Pancreas (tissue), 10 donors: ENCODE measurements around the gene LTBP1. TPM values are rescaled to one million over a fixed set of nuclear protein-coding genes. Genes with fewer than 3 reads are reported as not detected.
"Not testable (repeated sequence)": the region's sequence is repeated elsewhere in the genome, so short reads cannot be mapped to it uniquely, and the experiment has no call there.

Experiments
- ATAC-seq, 4 donors: fragments of 200-7000 bp; cut with Tn5 transposase; one replicate each; pipeline versions ENCODE4 v1.8.0 to v1.9.1; 2020; ENCODE audit warnings: mild to moderate bottlenecking in 4 of 4, moderate library complexity in 4 of 4
- DNase-seq, 6 donors: peaks; one replicate each; pipeline ENCODE4 v3.0.0-alpha.2; 2020
- FAIRE-seq: peaks from 2 replicates; lab custom pipeline; 2012; peaks lifted over from hg19 to GRCh38; lab: Jason Lieb, UNC
- H3K27ac ChIP-seq, 4 donors: fragments of 200-600 bp; sonication (generic); 1 replicate in 3 of 4; 2 replicates in 1 of 4; pipeline versions ENCODE4 v1.5.0 to v1.8.0; 2020
- H3K27me3 ChIP-seq, 4 donors: fragments of 200-600 bp; one replicate each; pipeline ENCODE4 v1.8.0; 2021
- H3K36me3 ChIP-seq, 3 donors: fragments of 200-600 bp; sonication (generic) in 1 of 3; one replicate each; pipeline versions ENCODE4 v1.5.0 to v1.8.0; 2020 to 2021
- H3K4me1 ChIP-seq, 3 donors: fragments of 200-600 bp; one replicate each; pipeline ENCODE4 v1.8.0; 2021
- H3K4me3 ChIP-seq, 4 donors: fragments of 200-600 bp; sonication (generic) in 2 of 4; one replicate each; pipeline versions ENCODE4 v1.5.0 to v1.8.0; 2020 to 2021
- H3K9me3 ChIP-seq, 4 donors: fragments of 200-600 bp; one replicate each; pipeline ENCODE4 v1.8.0; 2021
- CTCF ChIP-seq, 4 donors: fragments of 200-600 bp; sonication (generic) in 3 of 4; IDR thresholded peaks; one replicate each; pipeline versions ENCODE4 v1.5.0 to v1.8.0; 2021; ENCODE audit warnings: antibody characterized with exemption in 4 of 4
- WGBS, 2 donors: extraction: QIAGEN DNeasy Blood & Tissue Kit; methylation state at CpG; one replicate each; pipeline ENCODE4 v1.1.7; 2013; 5-methylcytosine and 5-hydroxymethylcytosine counted together
- intact Hi-C, 3 donors: fragments of 100-400 bp; cut with DNase I; formaldehyde crosslinking; loops; one replicate each; pipeline versions ENCODE4 v1.11.1 to v1.14.2; 2022
- polyA plus RNA-seq, 2 donors: library from polyadenylated mRNA; stranded (reverse); fragments of 200-250 nt; gene quantifications; one replicate each; pipeline ENCODE4 v1.2.3, GENCODE V29; 2013
- total RNA-seq, 6 donors: library from RNA; stranded (reverse); fragmentation: NEBNext Ultra II Directional in 4 of 6; extraction: Animal tissue kit (Norgen Biotek cat#: 25700) in 4 of 6; gene quantifications; one replicate each; pipeline versions ENCODE4 v1.2.1 to v1.2.4, GENCODE V29; 2021 to 2023
- donor health status: healthy with polysubstance abuse.
- donor health status: DM: no; HTN: no; CAD: no; lungs with moderate emphysema.
- donor health status: DM: no; HTN: no; CAD: no.
- donor health status: control.
- donor health status: control.
- donor health status: Bipolar disorder and iron deficiency.
- donor health status: DM: yes; HTN: yes; CAD: no.
- donor health status: DM: no; HTN: no; CAD: no.
- donor health status: DM: no; HTN: no; CAD: no.
- donor health status: DM: yes; HTN: yes; CAD: no.

Gene LTBP1
- total and polyA plus RNA-seq, 8 donors = 0.83 to 21.2 (median 2.6) TPM

GRCh38 chr2:33168425-33168824 is 221.7 kb downstream of the LTBP1 start:
- no peaks in the 10 kb centered on the region for H3K9me3 ChIP-seq
- H3K27ac ChIP-seq = no peak overlapping the region
- intact Hi-C loops = no loop called here
- no peaks in the 10 kb centered on the region for H3K4me1 ChIP-seq
- H3K27me3 ChIP-seq = no peaks in the 10 kb centered on the region
- DNase-seq (no peak), ATAC-seq (no peak), FAIRE-seq (no peak)
- no peak overlapping the region for H3K4me3 ChIP-seq
- H3K36me3 ChIP-seq = no peaks in the 10 kb centered on the region
- no peak for TF ChIP-seq CTCF (IDR thresholded peaks at IDR 0.05)

GRCh38 chr2:33168922-33169321 is 222.2 kb downstream of the LTBP1 start:
- H3K9me3 ChIP-seq = no peaks in the 10 kb centered on the region
- H3K36me3 ChIP-seq = no peaks in the 10 kb centered on the region
- H3K27ac ChIP-seq = no peak overlapping the region
- no peaks in the 10 kb centered on the region for H3K27me3 ChIP-seq
- DNase-seq (no peak), FAIRE-seq (no peak), ATAC-seq (no peak)
- H3K4me3 ChIP-seq = no peak overlapping the region
- intact Hi-C loops = no loop called here
- TF ChIP-seq CTCF (IDR thresholded peaks at IDR 0.05) = no peak
- H3K4me1 ChIP-seq = no peaks in the 10 kb centered on the region
- WGBS, 2 donors = 79 to 83% methylated on average over 4 of the region's 4 CpGs

GRCh38 chr2:33170251-33170650 is 223.5 kb downstream of the LTBP1 start:
- H3K4me3 ChIP-seq, FAIRE-seq, ATAC-seq, H3K27ac ChIP-seq, H3K4me1 ChIP-seq, H3K9me3 ChIP-seq, H3K36me3 ChIP-seq, H3K27me3 ChIP-seq, intact Hi-C loops, DNase-seq: not testable (repeated sequence)
- WGBS, 2 donors = 83 to 88% methylated on average over 6 to 9 of the region's 16 CpGs

- Histone ChIP-seq H3K27ac (no peak overlapping the region), H3K9me3 (no peaks in the 10 kb centered on the region), H3K4me3 (no peak overlapping the region), H3K27me3 (no peaks in the 10 kb centered on the region), H3K36me3 (no peaks in the 10 kb centered on the region), H3K4me1 (no peaks in the 10 kb centered on the region)
- FAIRE-seq = no peak
- 0 to 47% methylated on average over 1 of the region's 1 CpG for WGBS, 2 donors
- intact Hi-C loops = no loop called here
- DNase-seq = no peak
- TF ChIP-seq CTCF (IDR thresholded peaks at IDR 0.05) = no peak
- ATAC-seq = no peak
Observed at GRCh38 chr2:33177627-33178026, 230.9 kb downstream of the LTBP1 start.

- H3K9me3 ChIP-seq = no peaks in the 10 kb centered on the region
- TF ChIP-seq CTCF (IDR thresholded peaks at IDR 0.05) = no peak
- WGBS, 2 donors = 93 to 97% methylated on average over 5 of the region's 5 CpGs
- H3K27me3 ChIP-seq = no peaks in the 10 kb centered on the region
- no peak overlapping the region for H3K27ac ChIP-seq
- DNase-seq (no peak), FAIRE-seq (no peak), ATAC-seq (no peak)
- no peaks in the 10 kb centered on the region for H3K4me1 ChIP-seq
- intact Hi-C loops = no loop called here
- H3K4me3 ChIP-seq = no peak overlapping the region
- no peaks in the 10 kb centered on the region for H3K36me3 ChIP-seq
Observed at GRCh38 chr2:33178209-33178608, 231.5 kb downstream of the LTBP1 start.

GRCh38 chr2:33180915-33181314 is 234.2 kb downstream of the LTBP1 start:
- 69 to 77% methylated on average over 5 of the region's 5 CpGs for WGBS, 2 donors

More at GRCh38 chr2:33180915-33181314, 234.2 kb downstream of the LTBP1 start:
- no peaks in the 10 kb centered on the region for H3K36me3 ChIP-seq
- ATAC-seq = no peak
- TF ChIP-seq CTCF (IDR thresholded peaks at IDR 0.05) = no peak
- intact Hi-C loops = no loop called here
- H3K27me3 ChIP-seq = no peaks in the 10 kb centered on the region
- no peak for FAIRE-seq
- no peaks in the 10 kb centered on the region for H3K9me3 ChIP-seq
- no peak overlapping the region for H3K4me3 ChIP-seq
- H3K4me1 ChIP-seq = no peaks in the 10 kb centered on the region
- no peak for DNase-seq
- no peak overlapping the region for H3K27ac ChIP-seq
